OCI-LY7 (cell line): Measurements from ENCODE around the gene GJD2. TPM values are rescaled to one million over a fixed set of nuclear protein-coding genes. Genes with fewer than 3 reads are reported as not detected.

Experiments
- BruUV-seq: library from RNA; stranded (reverse); fragments of 400-500 nt; replicated peaks from 2 replicates; lab custom pipeline; 2021; lab: Mats Ljungman, UMichigan
- CTCF ChIA-PET: fragments of 300-600 bp; sonication (Branson Sonifier 250); formaldehyde crosslinking; loops from one replicate; lab custom pipeline; 2022; ENCODE audit warnings: antibody characterized with exemption; ENCODE audit not compliant: unreplicated experiment; lab: Charles Lee
- POLR2A ChIA-PET: fragments of 300-600 bp; sonication (Branson Sonifier 250); formaldehyde crosslinking; loops from one replicate; lab custom pipeline; 2022; ENCODE audit warnings: antibody characterized with exemption; lab: Charles Lee
- DNase-seq: peaks from one replicate; pipeline ENCODE4 v3.0.0-alpha.2; 2015; ENCODE audit warnings: low spot score
- H2AFZ ChIP-seq: fragments of 200-600 bp; sonication (generic), shearing (Covaris generic); 2 replicates; pipeline ENCODE4 v1.6.1; 2014; ENCODE audit warnings: mild to moderate bottlenecking, antibody characterized with exemption, low read length, moderate library complexity
- H3K27ac ChIP-seq: fragments of 200-600 bp; sonication (generic); 2 replicates; pipeline ENCODE4 v1.5.1; 2014; ENCODE audit warnings: mixed run types, low read depth, mild to moderate bottlenecking, moderate library complexity, low read length, inconsistent platforms; ENCODE audit not compliant: poor library complexity, severe bottlenecking
- H3K36me3 ChIP-seq: fragments of 200-600 bp; sonication (generic); 2 replicates; pipeline ENCODE4 v1.6.1; 2014; ENCODE audit warnings: mild to moderate bottlenecking, antibody characterized with exemption, low read length, moderate library complexity, mixed read lengths; ENCODE audit not compliant: insufficient read depth
- H3K4me1 ChIP-seq: fragments of 200-600 bp; sonication (generic); 2 replicates; pipeline ENCODE4 v1.5.1; 2014; ENCODE audit warnings: mild to moderate bottlenecking, low read length; ENCODE audit not compliant: insufficient read depth, poor library complexity, severe bottlenecking
- H3K4me2 ChIP-seq: fragments of 200-600 bp; sonication (generic); 2 replicates; pipeline ENCODE4 v1.6.1; 2014; ENCODE audit warnings: mild to moderate bottlenecking, low read length
- H3K4me3 ChIP-seq: fragments of 200-600 bp; sonication (generic); 2 replicates; pipeline ENCODE4 v1.5.1; 2014; ENCODE audit warnings: mild to moderate bottlenecking, low read depth, low read length; ENCODE audit not compliant: poor library complexity, severe bottlenecking
- H3K79me2 ChIP-seq: fragments of 200-600 bp; sonication (generic); 2 replicates; pipeline ENCODE4 v1.6.1; 2016; ENCODE audit warnings: low read depth, mild to moderate bottlenecking, low read length, moderate library complexity, mixed read lengths; ENCODE audit not compliant: insufficient read depth
- H3K9me2 ChIP-seq: fragments of 200-600 bp; sonication (generic); 2 replicates; pipeline ENCODE4 v1.6.1; 2016; ENCODE audit warnings: mild to moderate bottlenecking, low read length, mixed read lengths; ENCODE audit not compliant: insufficient read depth
- H3K9me3 ChIP-seq: fragments of 200-600 bp; sonication (generic); 2 replicates; pipeline ENCODE4 v1.6.1; 2014; ENCODE audit warnings: mild to moderate bottlenecking, mixed run types, low read length, mixed read lengths
- H4K20me1 ChIP-seq: fragments of 200-600 bp; sonication (generic); 2 replicates; pipeline ENCODE4 v1.6.1; 2014; ENCODE audit warnings: mild to moderate bottlenecking, antibody characterized with exemption, low read length, moderate library complexity, mixed read lengths; ENCODE audit not compliant: insufficient read depth
- EZH2phosphoT487 ChIP-seq: fragments of 200-600 bp; sonication (generic); IDR thresholded peaks from 2 replicates; pipeline ENCODE4 v1.6.1; 2018; ENCODE audit warnings: low read depth, borderline replicate concordance, mild to moderate bottlenecking, mixed run types, antibody characterized with exemption, low read length, moderate library complexity, mixed read lengths
- intact Hi-C: fragments of 100-400 bp; cut with micrococcal nuclease; formaldehyde crosslinking; loops from one replicate; pipeline ENCODE4 v1.10.0; 2022; ENCODE audit not compliant: unreplicated experiment
- total RNA-seq, 2 experiments: library from RNA; depleted of rRNA in 1 of 2; stranded (reverse); fragments of >200 nt in 1 of 2; shearing (Covaris generic) in 1 of 2; gene quantifications; 2 replicates each; pipeline ENCODE4 v1.2.3, GENCODE V29; 2014 to 2022
- TF ChIP-seq, protein P1 (sequence below): fragments of 200-600 bp; sonication (generic); conservative IDR thresholded peaks from 2 replicates; pipeline ENCODE4 v1.5.1; 2014; ENCODE audit warnings: mild to moderate bottlenecking, antibody characterized with exemption, low read length, moderate library complexity, mixed read lengths

Gene GJD2
- total RNA-seq, 2 experiments from 2014 or later = not detected

DNA sequence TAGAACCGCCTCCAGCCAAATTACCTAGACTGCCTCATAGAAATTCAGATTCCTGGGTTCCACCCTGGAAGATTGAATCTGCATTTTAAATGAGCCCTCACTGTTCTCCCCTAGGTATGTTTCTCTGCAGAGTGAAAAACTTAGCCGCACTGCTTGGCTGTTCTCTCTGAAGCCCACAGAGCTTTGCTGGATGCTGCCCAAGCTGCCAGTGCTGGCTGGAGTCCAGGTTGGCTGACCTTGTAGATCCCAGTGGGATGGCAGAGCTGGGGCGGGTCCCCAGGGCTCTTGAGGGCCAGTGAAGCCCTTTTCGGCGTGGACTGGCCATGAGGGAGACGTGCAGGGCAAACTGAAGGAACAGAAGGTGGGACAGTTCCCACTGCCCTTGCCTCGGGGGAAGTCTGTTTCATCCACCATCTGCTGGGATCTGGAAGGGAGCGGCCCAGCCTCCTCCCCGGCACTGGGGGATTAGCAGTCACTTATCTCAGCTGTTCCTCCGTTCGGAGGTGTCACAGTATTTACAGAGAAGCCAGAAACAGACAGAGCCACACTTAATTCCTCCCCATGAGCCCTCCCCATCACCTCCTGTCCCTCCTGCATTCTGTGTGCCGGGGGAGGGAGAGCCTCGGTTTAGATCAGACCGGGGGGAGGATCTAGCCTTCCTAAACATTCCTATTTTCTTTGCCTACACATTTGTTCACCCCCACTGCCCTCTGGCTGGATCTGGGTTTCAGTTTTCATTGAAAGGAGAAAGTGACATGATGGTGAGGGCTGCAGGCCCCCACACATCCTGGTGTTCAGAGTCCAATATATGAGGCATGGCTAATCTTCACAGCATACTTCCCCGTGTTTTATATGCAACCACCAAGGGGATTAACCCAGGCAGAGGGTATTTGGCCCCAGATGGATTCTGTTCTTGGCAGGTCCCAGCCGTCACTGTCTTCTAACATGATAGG is 44.6 kb upstream of the GJD2 start:
- H4K20me1 ChIP-seq = no peaks in the 10 kb centered on the region
- CTCF ChIA-PET = no interaction called here
- H3K9me3 ChIP-seq = no peaks in the 10 kb centered on the region
- intact Hi-C loops = no loop called here
- no peaks in the 10 kb centered on the region for H3K4me1 ChIP-seq
- no peak overlapping the region for H2AFZ ChIP-seq
- TF ChIP-seq EZH2phosphoT487 = no peak
- TF ChIP-seq, protein P1, sequence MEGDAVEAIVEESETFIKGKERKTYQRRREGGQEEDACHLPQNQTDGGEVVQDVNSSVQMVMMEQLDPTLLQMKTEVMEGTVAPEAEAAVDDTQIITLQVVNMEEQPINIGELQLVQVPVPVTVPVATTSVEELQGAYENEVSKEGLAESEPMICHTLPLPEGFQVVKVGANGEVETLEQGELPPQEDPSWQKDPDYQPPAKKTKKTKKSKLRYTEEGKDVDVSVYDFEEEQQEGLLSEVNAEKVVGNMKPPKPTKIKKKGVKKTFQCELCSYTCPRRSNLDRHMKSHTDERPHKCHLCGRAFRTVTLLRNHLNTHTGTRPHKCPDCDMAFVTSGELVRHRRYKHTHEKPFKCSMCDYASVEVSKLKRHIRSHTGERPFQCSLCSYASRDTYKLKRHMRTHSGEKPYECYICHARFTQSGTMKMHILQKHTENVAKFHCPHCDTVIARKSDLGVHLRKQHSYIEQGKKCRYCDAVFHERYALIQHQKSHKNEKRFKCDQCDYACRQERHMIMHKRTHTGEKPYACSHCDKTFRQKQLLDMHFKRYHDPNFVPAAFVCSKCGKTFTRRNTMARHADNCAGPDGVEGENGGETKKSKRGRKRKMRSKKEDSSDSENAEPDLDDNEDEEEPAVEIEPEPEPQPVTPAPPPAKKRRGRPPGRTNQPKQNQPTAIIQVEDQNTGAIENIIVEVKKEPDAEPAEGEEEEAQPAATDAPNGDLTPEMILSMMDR = no peak
- H3K4me3 ChIP-seq = no peak overlapping the region
- BruUV-seq = no TSS peak
- no peak overlapping the region for H3K27ac ChIP-seq
- H3K9me2 ChIP-seq = no peaks in the 10 kb centered on the region
- H3K79me2 ChIP-seq = no peaks in the 10 kb centered on the region
- no peak for DNase-seq
- POLR2A ChIA-PET = interaction anchor here (1.6 kb wide), 1 partner anchor 86 kb away, joined by 3 read pairs; no protein-coding TSS in a partner anchor
- no peak overlapping the region for H3K4me2 ChIP-seq
- no peaks in the 10 kb centered on the region for H3K36me3 ChIP-seq

GRCh38 chr15:34796847-34797435 is 42.1 kb upstream of the GJD2 start:
- H3K9me2 ChIP-seq = no peaks in the 10 kb centered on the region
- no peak overlapping the region for H2AFZ ChIP-seq
- H3K27ac ChIP-seq = no peak overlapping the region
- H4K20me1 ChIP-seq = no peaks in the 10 kb centered on the region
- H3K36me3 ChIP-seq = no peaks in the 10 kb centered on the region
- H3K4me2 ChIP-seq = no peak overlapping the region
- TF ChIP-seq, protein P1 = no peak
- TF ChIP-seq EZH2phosphoT487 = no peak
- intact Hi-C loops = no loop called here
- no peaks in the 10 kb centered on the region for H3K9me3 ChIP-seq
- H3K79me2 ChIP-seq = no peaks in the 10 kb centered on the region
- no TSS peak for BruUV-seq
- H3K4me3 ChIP-seq = no peak overlapping the region
- POLR2A ChIA-PET = no interaction called here
- CTCF ChIA-PET = no interaction called here
- no peaks in the 10 kb centered on the region for H3K4me1 ChIP-seq
- DNase-seq = no peak
